Lower leg skin (tissue), 3 donors: Measurements from ENCODE around the gene PLCH1.

ENCODE experiments used
- CTCF ChIP-seq, 3 donors: fragments of 450-650 bp; IDR thresholded peaks; one replicate each; pipeline ENCODE4 v1.5.1; 2016; ENCODE audit warnings: antibody characterized with exemption in 3 of 3, mild to moderate bottlenecking in 3 of 3, moderate library complexity in 2 of 3
- POLR2A ChIP-seq, 2 donors: fragments of 450-650 bp; IDR thresholded peaks; one replicate each; pipeline ENCODE4 v1.6.1; 2016 to 2017; ENCODE audit warnings: antibody characterized with exemption in 2 of 2, mild to moderate bottlenecking in 1 of 2, moderate library complexity in 1 of 2

- TF ChIP-seq CTCF (IDR thresholded peaks at IDR 0.05), result no peak
- no peak for TF ChIP-seq POLR2A (IDR thresholded peaks at IDR 0.05)
Measured at GRCh38 chr3:155603302-155603701, 141.6 kb downstream of the PLCH1 start.
